GM03348 (cell line): ENCODE results near the gene PRDX6.
"Not testable (repeated sequence)": the region's sequence is repeated elsewhere in the genome, so short reads cannot be mapped to it uniquely, and the experiment has no call there.

Source experiments
- DNase-seq: peaks from one replicate; pipeline ENCODE4 v3.0.0; 2012; ENCODE audit warnings: low spot score

Gene PRDX6

DNA sequence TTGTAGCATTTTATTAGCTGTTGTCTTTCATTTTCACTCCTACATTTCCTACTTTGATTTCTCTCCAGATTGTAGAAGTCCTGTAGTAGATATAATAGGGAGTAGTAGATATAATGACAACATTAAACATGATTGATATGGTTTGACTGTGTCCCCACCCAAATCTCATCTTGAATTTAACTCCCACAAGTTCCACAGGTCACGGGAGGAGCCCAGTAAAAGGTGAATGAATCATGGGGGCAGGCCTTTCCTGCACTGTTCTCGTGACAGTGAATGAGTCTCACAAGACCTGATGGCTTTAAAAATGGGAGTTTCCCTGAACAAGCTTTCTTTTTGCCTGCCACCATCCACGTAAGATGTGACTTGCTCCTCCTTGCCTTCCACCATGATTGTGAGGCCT, 7.5 kb upstream of the PRDX6 start:
- no peak for DNase-seq

- DNase-seq: no peak
Observed at GRCh38 chr1:173470608-173471007, 6.5 kb upstream of the PRDX6 start.

DNA sequence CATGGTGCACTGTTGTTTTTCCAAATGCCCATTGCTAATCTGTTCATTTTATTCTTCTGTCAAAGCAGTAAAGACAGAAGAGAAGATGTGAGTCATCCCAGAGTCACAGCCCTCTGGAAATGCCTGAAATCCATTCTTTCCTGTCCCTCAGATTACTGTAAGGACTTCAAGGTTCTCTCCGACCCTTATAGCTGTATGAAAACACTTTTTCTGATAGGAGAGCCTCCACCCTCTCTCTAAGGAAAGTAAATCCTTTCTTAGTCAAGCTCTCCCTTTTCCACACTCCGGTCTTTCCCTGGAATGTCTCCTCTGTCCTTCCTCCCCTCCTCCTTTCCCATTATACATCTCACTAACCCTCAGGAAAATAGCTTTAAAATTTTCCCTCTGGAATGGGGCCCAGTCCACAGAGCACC, 3.5 kb upstream of the PRDX6 start:
- peak; percentile 53 for DNase-seq

- DNase-seq: no peak
Observed at GRCh38 chr1:173474097-173474779, 2.9 kb upstream of the PRDX6 start.

DNA sequence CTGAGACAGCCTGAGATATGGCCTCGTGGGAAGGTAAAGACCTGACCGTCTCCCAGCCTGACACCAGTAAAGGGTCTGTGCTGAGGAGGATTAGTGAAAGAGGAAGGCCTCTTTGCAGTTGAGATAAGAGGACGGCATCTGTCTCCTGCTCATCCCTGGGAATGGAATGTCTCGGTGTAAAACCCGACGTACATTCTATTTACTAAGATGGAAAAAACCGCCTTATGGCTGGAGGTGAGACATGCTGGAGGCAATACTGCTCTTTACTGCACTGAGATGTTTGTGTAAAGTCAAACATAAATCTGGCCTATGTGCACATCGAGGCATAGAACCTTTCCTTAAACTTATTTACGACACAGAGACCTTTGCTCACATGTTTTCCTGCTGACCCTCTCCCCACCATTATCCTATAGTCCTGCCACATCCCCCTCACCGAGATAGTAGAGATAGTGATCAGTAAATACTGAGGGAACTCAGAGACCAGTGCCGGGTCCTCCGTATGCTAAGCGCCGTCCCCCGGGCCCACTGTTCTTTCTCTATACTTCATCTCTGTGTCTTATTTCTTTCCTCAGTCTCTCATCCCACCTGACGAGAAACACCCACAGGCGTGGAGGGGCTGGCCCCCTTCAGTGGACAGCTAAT, 2.2 kb upstream of the PRDX6 start:
- not testable (repeated sequence) for DNase-seq

DNA sequence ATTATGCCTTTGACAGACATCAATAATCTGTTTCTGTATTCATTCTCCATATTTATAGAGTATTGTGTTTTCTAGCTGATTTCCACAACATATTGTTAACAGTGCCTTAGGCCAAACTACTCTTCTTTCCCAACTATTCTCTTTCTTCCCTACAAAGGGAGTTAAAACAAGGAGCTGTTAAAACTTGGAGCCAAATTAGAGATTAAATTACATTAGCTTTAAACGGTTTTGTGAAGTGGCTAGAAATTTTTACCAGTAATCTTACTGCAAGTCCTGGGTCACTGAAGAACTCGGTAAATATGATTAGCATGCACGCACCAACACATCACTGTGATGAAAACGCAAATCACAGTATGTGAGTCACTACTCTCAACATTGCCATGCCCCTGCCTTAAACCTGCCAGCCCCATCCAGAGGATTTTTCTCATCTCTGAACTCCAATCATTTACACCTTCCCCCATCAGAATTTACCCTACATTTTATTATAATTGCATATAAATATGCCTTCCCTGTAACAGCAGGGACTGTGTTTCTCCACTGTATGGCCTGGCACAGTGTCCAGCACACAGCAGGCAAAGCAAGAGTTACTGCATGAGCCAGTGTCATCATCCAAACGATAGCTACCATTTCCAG, 1.5 kb upstream of the PRDX6 start:
- peak; percentile 70 for DNase-seq

- no peak for DNase-seq
Observed at GRCh38 chr1:173476197-173476664, 904 bp upstream of the PRDX6 start.

DNA sequence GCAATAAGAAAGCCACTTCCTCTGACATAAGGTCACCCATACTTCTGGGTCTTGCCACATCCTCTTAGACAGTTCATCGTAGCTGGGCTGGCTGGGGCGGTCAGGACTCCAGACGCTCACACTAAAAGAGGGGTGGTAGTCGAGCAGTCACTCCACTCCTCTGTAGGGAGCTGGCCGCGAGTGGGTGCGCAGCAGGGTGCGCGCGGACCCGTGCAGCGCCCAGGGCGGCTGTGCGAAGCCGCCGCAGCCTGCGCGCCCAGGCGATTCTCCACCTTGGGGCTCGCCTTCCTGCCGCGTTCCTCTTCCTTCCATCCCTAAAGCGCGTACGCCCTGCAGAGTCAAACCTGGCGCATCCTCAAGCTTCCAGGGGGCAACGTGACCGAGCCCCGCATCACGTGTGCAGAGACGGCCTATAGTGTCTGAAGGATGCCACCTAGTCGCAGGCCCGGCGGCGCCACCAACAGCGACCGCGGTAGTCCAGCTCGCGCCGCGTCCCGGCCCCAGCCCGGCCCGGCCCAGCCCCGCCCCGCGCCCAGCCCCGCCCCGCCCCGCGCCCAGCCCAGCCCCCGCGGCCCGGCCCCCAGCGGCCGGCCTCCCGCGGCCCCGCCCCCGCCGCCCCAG, 360 bp upstream of the PRDX6 start:
- DNase-seq: peak; percentile 97

DNA sequence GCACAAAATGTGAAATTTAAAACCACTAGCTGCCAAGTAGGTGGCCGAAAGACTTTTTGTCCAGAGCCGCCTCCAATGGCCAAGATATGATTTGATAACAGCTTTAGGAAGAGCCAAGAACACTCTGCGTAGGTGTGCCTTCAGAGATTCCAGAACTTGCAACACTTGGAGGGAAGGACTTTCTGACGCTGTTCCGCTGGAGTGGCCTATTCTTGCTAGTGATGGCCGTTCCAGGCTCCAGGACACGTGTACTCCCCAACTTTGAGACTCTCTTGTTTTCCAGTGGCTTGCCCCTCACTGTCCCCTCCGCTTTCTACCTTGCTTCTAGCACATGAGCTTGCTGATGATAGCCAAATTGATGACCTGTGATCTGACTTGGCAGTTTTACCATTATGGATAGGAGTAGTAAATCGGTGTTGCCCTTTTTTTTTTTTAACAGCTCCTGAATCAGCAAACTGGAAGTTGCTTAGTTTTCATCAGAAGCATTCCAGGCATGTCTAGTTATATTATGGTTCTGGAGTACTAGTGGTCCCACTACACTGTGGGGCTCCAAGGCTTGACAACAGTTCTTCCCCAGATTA, 1.0 kb downstream of the PRDX6 start:
- peak; percentile 72 for DNase-seq

- no peak for DNase-seq
Observed at GRCh38 chr1:173479649-173480048, 2.5 kb downstream of the PRDX6 start.

DNA sequence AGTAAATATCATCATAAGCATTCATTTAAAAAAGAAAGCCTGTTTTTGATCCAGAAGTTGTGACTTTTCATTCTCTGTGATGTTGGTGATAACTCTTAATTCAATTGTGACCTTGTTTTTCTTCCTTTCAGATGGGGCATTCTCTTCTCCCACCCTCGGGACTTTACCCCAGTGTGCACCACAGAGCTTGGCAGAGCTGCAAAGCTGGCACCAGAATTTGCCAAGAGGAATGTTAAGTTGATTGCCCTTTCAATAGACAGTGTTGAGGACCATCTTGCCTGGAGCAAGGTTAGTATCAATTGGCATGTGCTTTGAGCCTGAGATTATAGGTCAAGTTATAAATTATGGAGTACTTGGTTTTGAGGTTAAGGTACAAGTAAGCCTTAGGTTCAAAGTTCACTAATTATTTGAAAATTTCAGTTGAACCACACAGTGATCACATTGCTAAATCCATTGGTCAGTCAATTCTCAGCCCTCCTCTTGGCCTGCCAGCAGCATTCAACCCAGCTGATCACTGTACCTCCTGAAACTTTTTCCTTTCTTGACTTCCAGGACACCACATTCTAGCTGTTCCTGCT, 4.1 kb downstream of the PRDX6 start:
- DNase-seq: no peak

DNA sequence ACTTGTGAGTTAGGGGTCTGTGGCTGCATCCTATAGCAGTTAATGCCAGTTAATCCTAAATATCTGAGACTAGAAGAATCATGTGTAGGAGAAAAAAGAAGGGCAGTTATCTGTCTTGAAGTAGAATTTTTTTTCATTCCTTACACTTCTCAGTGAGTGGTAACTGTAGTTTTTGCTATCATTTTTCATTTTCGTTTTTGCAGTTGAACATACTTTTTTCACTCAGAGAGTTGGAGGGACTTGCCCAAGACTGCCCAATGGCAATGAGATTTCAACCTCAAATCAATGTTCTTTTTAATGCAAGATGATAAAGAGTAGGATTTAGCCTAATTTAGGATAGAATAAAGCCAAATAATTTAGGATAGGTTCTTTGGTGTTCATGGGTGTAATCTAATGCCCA, 5.5 kb downstream of the PRDX6 start:
- DNase-seq: no peak

GRCh38 chr1:173484276-173484675, 7.1 kb downstream of the PRDX6 start:
- DNase-seq: no peak

- DNase-seq: no peak
Observed at GRCh38 chr1:173485401-173485800, 8.3 kb downstream of the PRDX6 start.

DNA sequence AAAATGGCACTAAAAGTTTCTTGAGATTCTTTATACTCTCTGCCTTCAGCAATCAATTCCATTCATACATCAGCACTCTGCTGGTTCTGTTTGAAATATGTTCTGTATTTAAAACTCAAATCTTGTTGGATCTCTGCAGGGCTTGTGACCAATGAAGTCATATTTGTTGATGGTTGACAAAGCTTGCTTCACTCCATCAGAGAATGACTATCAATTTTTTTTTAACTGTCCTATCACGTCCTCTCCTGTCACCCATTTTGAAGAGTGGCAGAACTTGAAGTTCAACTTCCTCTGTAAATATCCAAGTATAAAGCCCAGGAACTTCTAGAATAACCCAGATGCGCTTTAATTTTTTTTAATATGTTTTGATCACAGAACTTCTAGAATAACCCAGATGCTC, 10.9 kb downstream of the PRDX6 start:
- DNase-seq: no peak

- DNase-seq: no peak
Observed at GRCh38 chr1:173489149-173489600, 12.0 kb downstream of the PRDX6 start.

- no peak for DNase-seq
Observed at GRCh38 chr1:173489929-173490328, 12.8 kb downstream of the PRDX6 start.

- no peak for DNase-seq
Observed at GRCh38 chr1:173491508-173491907, 14.4 kb downstream of the PRDX6 start.

DNA sequence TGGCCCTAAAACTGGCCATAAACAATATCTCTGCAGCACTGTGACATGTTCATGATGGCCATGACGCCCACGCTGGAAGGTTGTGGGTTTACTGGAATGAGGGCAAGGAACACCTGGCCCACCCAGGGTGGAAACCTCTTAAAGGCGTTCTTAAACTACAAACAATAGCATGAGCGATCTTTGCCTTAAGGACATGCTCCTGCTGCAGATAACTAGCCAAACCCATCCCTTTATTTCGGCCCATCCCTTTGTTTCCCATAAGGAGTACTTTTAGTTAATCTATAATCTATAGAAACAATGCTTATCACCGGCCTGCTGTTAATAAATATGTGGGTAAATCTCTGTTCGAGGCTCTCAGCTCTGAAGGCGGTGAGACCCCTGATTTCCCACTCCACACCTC, 16.0 kb downstream of the PRDX6 start:
- not testable (repeated sequence) for DNase-seq

DNA sequence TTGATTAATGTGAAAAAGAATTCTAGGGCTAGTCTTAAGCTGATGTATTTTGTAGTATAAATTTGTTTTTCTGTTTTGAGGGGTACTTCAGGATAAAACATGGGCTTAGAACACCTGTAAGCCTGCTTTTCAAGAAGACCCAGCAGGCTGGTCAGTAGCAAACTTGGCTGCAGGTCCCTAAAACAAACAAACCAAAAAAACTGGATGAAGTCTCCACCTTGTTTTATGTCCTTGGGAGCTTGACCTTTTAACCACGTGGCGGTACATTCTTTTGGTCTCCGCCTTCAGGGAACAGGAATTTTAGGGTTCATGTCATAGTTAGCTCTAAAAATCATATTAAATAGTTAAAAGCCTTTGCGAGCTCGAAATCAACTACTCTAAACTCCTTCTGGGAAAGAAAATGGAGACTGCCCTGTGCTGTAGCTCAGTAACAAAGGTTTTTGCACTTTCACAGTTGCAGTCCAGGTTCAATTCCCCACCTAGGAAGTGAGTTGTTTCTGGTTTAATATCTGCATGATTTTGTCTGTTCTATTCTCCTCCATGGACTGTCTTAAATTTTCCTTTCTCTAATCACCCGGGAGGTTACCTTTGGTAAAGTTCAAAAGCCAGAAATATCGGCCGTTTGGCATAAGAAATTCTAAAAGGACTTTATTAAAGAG, 18.6 kb downstream of the PRDX6 start:
- no peak for DNase-seq

- DNase-seq: no peak
Observed at GRCh38 chr1:173496757-173497320, 19.7 kb downstream of the PRDX6 start.
